ENCODE results near the gene HEPHL1.

DNA sequence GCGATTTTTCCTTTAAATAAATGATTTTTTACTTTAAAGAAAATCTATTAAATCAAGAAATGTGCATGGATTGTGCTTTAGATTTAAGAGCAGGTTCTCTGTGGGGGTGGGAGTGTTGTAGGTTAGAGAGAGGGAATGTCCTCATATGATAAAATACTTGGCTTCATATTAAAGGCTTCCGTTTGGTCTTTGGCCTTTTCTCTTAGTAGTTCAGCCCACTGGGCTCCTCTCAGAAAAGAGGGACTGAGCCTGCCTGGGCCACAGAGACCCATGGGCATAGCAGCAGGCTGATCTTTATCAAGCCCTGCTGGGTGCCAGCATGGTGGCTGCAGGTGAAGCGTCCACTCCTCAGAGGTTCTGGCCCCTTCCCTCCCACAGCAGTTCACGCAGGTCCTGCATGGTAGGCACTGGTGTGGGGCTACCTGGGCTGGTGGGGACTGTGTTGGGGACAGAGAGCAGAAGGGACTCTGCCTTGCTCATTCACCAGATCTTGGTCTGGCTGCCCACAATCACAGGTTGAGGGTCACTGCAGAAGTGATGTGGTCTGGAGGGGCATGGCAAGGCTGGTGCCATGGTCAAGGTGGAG, 111.8 kb downstream of the HEPHL1 start:
- TF ChIP-seq, protein P1, sequence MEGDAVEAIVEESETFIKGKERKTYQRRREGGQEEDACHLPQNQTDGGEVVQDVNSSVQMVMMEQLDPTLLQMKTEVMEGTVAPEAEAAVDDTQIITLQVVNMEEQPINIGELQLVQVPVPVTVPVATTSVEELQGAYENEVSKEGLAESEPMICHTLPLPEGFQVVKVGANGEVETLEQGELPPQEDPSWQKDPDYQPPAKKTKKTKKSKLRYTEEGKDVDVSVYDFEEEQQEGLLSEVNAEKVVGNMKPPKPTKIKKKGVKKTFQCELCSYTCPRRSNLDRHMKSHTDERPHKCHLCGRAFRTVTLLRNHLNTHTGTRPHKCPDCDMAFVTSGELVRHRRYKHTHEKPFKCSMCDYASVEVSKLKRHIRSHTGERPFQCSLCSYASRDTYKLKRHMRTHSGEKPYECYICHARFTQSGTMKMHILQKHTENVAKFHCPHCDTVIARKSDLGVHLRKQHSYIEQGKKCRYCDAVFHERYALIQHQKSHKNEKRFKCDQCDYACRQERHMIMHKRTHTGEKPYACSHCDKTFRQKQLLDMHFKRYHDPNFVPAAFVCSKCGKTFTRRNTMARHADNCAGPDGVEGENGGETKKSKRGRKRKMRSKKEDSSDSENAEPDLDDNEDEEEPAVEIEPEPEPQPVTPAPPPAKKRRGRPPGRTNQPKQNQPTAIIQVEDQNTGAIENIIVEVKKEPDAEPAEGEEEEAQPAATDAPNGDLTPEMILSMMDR (IDR thresholded peaks at IDR 0.05; ENCODE audit: insufficient read depth, low read depth, low read length) = no peak
- no peak for TF ChIP-seq EZH2 (IDR thresholded peaks at IDR 0.05; ENCODE audit: insufficient read depth, low read length)
